HCT116 (cell line): ENCODE results near the gene PPWD1. TPM values are rescaled to one million over a fixed set of nuclear protein-coding genes. Genes with fewer than 3 reads are reported as not detected.

Experiments
- ATAC-seq: fragments of 200-7000 bp; cut with Tn5 transposase; 2 replicates; pipeline ENCODE4 v1.9.1; 2020; ENCODE audit warnings: mild to moderate bottlenecking, moderate library complexity
- BruUV-seq: library from RNA; stranded (reverse); fragments of 400-500 nt; replicated peaks from 2 replicates; lab custom pipeline; 2021; lab: Mats Ljungman, UMichigan
- CTCF ChIA-PET: fragments of 300-600 bp; sonication (Branson Sonifier 250); formaldehyde crosslinking; loops from one replicate; lab custom pipeline; 2021; ENCODE audit warnings: antibody characterized with exemption; lab: Charles Lee
- POLR2A ChIA-PET: fragments of 300-600, 350-600 bp; sonication (Branson Sonifier 250); formaldehyde crosslinking; loops from one replicate; lab custom pipeline; 2021; ENCODE audit warnings: antibody characterized with exemption; lab: Charles Lee
- RAD21 ChIA-PET, 2 experiments: fragments of 300-600 bp; sonication (Branson Sonifier 250); formaldehyde crosslinking; loops; one replicate each; lab custom pipeline; 2023; ENCODE audit warnings: low total read pairs in 2 of 2; ENCODE audit not compliant: uncharacterized antibody in 2 of 2, unreplicated experiment in 2 of 2, low non-redundant PET in 1 of 2; lab: Charles Lee
- DNase-seq: peaks from one replicate; pipeline ENCODE4 v3.0.0-alpha.2; 2010; ENCODE audit warnings: low read depth, low spot score
- H2AFZ ChIP-seq: fragments of 200-600 bp; shearing (Covaris generic), sonication (generic); 2 replicates; pipeline ENCODE4 v1.6.1; 2017; ENCODE audit warnings: low read depth, mixed run types, mixed read lengths, antibody characterized with exemption, low read length; ENCODE audit not compliant: poor library complexity, severe bottlenecking
- H3K27ac ChIP-seq: 2 replicates; pipeline ENCODE4 v1.5.1; 2012; ENCODE audit warnings: low read depth, low read length
- H3K27me3 ChIP-seq: fragments of 200-600 bp; sonication (generic); 2 replicates; pipeline ENCODE4 v1.6.1; 2016; ENCODE audit warnings: mixed run types, low read length, mixed read lengths; ENCODE audit not compliant: insufficient read depth
- H3K36me3 ChIP-seq, 2 experiments: fragments of 200-500 bp in 1 of 2; fragments of 200-600 bp in 1 of 2; sonication (Bioruptor generic) in 1 of 2; sonication (generic) in 1 of 2; 2 replicates each; pipeline versions ENCODE4 v1.5.1 to v1.6.1; 2014 to 2016; ENCODE audit warnings: low read length in 2 of 2, inconsistent platforms in 1 of 2, mixed read lengths in 1 of 2, mixed run types in 1 of 2; ENCODE audit not compliant: insufficient read depth in 2 of 2, control insufficient read depth in 1 of 2
- H3K4me1 ChIP-seq, 2 experiments: fragments of 200-600 bp in 1 of 2; sonication (generic) in 1 of 2; 2 replicates each; pipeline versions ENCODE4 v1.5.1 to v1.6.1; 2012 to 2017; ENCODE audit warnings: low read length in 2 of 2, inconsistent platforms in 1 of 2, mild to moderate bottlenecking in 1 of 2, mixed read lengths in 1 of 2, mixed run types in 1 of 2, moderate library complexity in 1 of 2; ENCODE audit not compliant: insufficient read depth in 2 of 2, control insufficient read depth in 1 of 2
- H3K4me2 ChIP-seq: fragments of 200-600 bp; sonication (generic); 2 replicates; pipeline ENCODE4 v1.6.1; 2017; ENCODE audit warnings: mixed run types, low read length, mixed read lengths
- H3K4me3 ChIP-seq, 2 experiments: fragments of 200-600 bp in 1 of 2; sonication (generic) in 1 of 2; replicated peaks in 1 of 2; 2 replicates each; pipeline ENCODE4 v1.5.1; 2011 to 2016; ENCODE audit warnings: low read length in 2 of 2, control low read depth in 1 of 2, low read depth in 1 of 2, mild to moderate bottlenecking in 1 of 2, mixed read lengths in 1 of 2, mixed run types in 1 of 2
- H3K79me2 ChIP-seq: fragments of 200-600 bp; sonication (generic); 2 replicates; pipeline ENCODE4 v1.6.1; 2017; ENCODE audit warnings: mild to moderate bottlenecking, mixed run types, low read length, moderate library complexity, mixed read lengths; ENCODE audit not compliant: insufficient read depth
- H3K9ac ChIP-seq: fragments of 200-600 bp; sonication (generic); 2 replicates; pipeline ENCODE4 v1.6.1; 2016; ENCODE audit warnings: low read length, mixed read lengths
- H3K9me2 ChIP-seq: fragments of 200-600 bp; sonication (generic), shearing (Covaris generic); 2 replicates; pipeline ENCODE4 v1.6.1; 2017; ENCODE audit warnings: mixed run types, mild to moderate bottlenecking, moderate library complexity; ENCODE audit not compliant: insufficient read depth
- H3K9me3 ChIP-seq, 2 experiments: fragments of 200-500 bp in 1 of 2; fragments of 200-600 bp in 1 of 2; sonication (Bioruptor generic) in 1 of 2; sonication (generic) in 1 of 2; 2 replicates each; pipeline ENCODE4 v1.6.1; 2014 to 2017; ENCODE audit warnings: low read length in 2 of 2, mixed read lengths in 2 of 2, inconsistent platforms in 1 of 2, low read depth in 1 of 2, mild to moderate bottlenecking in 1 of 2, mixed run types in 1 of 2, moderate library complexity in 1 of 2; ENCODE audit not compliant: control insufficient read depth in 1 of 2, insufficient read depth in 1 of 2
- H4K20me1 ChIP-seq: fragments of 200-600 bp; sonication (generic), shearing (Covaris generic); 2 replicates; pipeline ENCODE4 v1.6.1; 2017; ENCODE audit warnings: mixed run types, mild to moderate bottlenecking, moderate library complexity; ENCODE audit not compliant: insufficient read depth
- ATF3 ChIP-seq: IDR thresholded peaks from 2 replicates; pipeline ENCODE4 v1.6.1; 2012
- CBX3 ChIP-seq: IDR thresholded peaks from 2 replicates; pipeline ENCODE4 v1.6.1; 2012; ENCODE audit warnings: low read depth
- CTCF ChIP-seq, 3 experiments: fragments of 200-600 bp in 1 of 3; sonication (generic) in 1 of 3; IDR thresholded peaks in 2 of 3; conservative IDR thresholded peaks in 1 of 3; 2 replicates each; pipeline ENCODE4 v1.5.1; 2012 to 2017; ENCODE audit warnings: low read depth in 2 of 3, low read length in 2 of 3, antibody characterized with exemption in 1 of 3, borderline replicate concordance in 1 of 3, control low read depth in 1 of 3, mild to moderate bottlenecking in 1 of 3, mixed read lengths in 1 of 3, mixed run types in 1 of 3, moderate library complexity in 1 of 3; ENCODE audit not compliant: insufficient read depth in 1 of 3
- EGR1 ChIP-seq: IDR thresholded peaks from 2 replicates; pipeline ENCODE4 v1.6.1; 2012; ENCODE audit warnings: low read depth
- EZH2 ChIP-seq: fragments of 200-600 bp; sonication (generic); IDR thresholded peaks from 2 replicates; pipeline ENCODE4 v1.6.1; 2017; ENCODE audit warnings: antibody characterized with exemption, mixed run types
- FOSL1 ChIP-seq: IDR thresholded peaks from 2 replicates; pipeline ENCODE4 v1.6.1; 2012; ENCODE audit warnings: low read depth
- JUND ChIP-seq: IDR thresholded peaks from 2 replicates; pipeline ENCODE4 v1.6.1; 2012
- MAX ChIP-seq: IDR thresholded peaks from 2 replicates; pipeline ENCODE4 v1.6.1; 2012
- POLR2AphosphoS5 ChIP-seq: IDR thresholded peaks from 2 replicates; pipeline ENCODE4 v1.6.1; 2011; ENCODE audit warnings: mild to moderate bottlenecking, low read depth, low read length, moderate library complexity
- SIN3A ChIP-seq: IDR thresholded peaks from 2 replicates; pipeline ENCODE4 v1.6.1; 2012; ENCODE audit warnings: low read depth
- SRF ChIP-seq: IDR thresholded peaks from 2 replicates; pipeline ENCODE4 v1.6.1; 2012; ENCODE audit warnings: low read depth
- TCF7L2 ChIP-seq: IDR thresholded peaks from 2 replicates; pipeline ENCODE4 v1.7.0; 2011; ENCODE audit warnings: borderline replicate concordance, inconsistent platforms; ENCODE audit not compliant: insufficient read depth, insufficient read length; ENCODE audit errors: extremely low read depth
- YY1 ChIP-seq: IDR thresholded peaks from 2 replicates; pipeline ENCODE4 v1.6.1; 2011; ENCODE audit warnings: low read length, low read depth, moderate library complexity, mild to moderate bottlenecking; ENCODE audit not compliant: insufficient replicate concordance; ENCODE audit errors: extremely low read depth
- ZFX ChIP-seq: fragments of 450-650 bp; IDR thresholded peaks from 2 replicates; pipeline ENCODE4 v1.6.1; 2017
- ZNF274 ChIP-seq: fragments of 200-500 bp; sonication (Bioruptor generic); IDR thresholded peaks from 2 replicates; pipeline ENCODE4 v1.6.1; 2014; ENCODE audit warnings: mild to moderate bottlenecking, low read depth, low read length, inconsistent platforms
- intact Hi-C: fragments of 100-400 bp; cut with micrococcal nuclease; formaldehyde crosslinking; loops from 2 replicates; pipeline ENCODE4 v1.10.0; 2022
- total RNA-seq: library from RNA; stranded (reverse); gene quantifications from one replicate; pipeline ENCODE4 v1.2.1, GENCODE V29; 2021; ENCODE audit not compliant: unreplicated experiment

The PPWD1 gene
- total RNA-seq, 1 experiment from 2014 or later, result 25.5 TPM

- ChIA-PET POLR2A (interaction anchor here (1.2 kb wide), 3 partner anchors 12 to 45 kb away, joined by 3 read pairs; no protein-coding TSS in a partner anchor), CTCF (no interaction called here), RAD21 (no interaction called here)
- Histone ChIP-seq H2AFZ (peak overlapping the region; percentile 57), H3K4me3 (peak overlapping the region; percentile 87 to 96), H3K9ac (peak overlapping the region; percentile 80), H3K9me3 (no peaks in the 10 kb centered on the region), H3K27me3 (no peaks in the 10 kb centered on the region), H3K9me2 (no peaks in the 10 kb centered on the region), H3K4me2 (peak overlapping the region; percentile 82), H3K27ac (peak overlapping the region; percentile 68), H3K79me2 (peaks cover 76% of the 10 kb centered on the region), H4K20me1 (no peaks in the 10 kb centered on the region), H3K36me3 (peaks cover 0 to 1% of the 10 kb centered on the region in 2 experiments; a peak in 1 of 4 replicates), H3K4me1 (peaks cover 12 to 14% of the 10 kb centered on the region in 2 experiments; a peak in 3 of 4 replicates)
- DNase-seq, result no peak
- no peak for ATAC-seq
- no TSS peak for BruUV-seq
- TF ChIP-seq EZH2 (no peak), CTCF (IDR thresholded peaks at IDR 0.05 in 2 of 3, conservative IDR thresholded peaks at IDR 0.05 in 1 of 3; ENCODE audit: borderline replicate concordance in 1 of 3, insufficient read depth in 1 of 3, low read depth in 2 of 3, low read length in 2 of 3) (no peak), ZFX (no peak), CBX3 (no peak), SRF (no peak), SIN3A (0 out of 2 replicates have a peak, but pooled peaks have one; percentile 5)
- intact Hi-C loops, result loop anchor here (2.0 kb wide), 1 partner anchor 61 kb away; the partner anchor contains the start of genes SHLD3, TRAPPC13 and TRIM23
These were observed 681 bp downstream of the PPWD1 start for GRCh38 chr5:65563777-65564176.

- Histone ChIP-seq H3K27me3 (no peaks in the 10 kb centered on the region), H4K20me1 (no peaks in the 10 kb centered on the region), H3K9ac (no peak overlapping the region), H2AFZ (no peak overlapping the region), H3K27ac (no peak overlapping the region), H3K9me3 (no peaks in the 10 kb centered on the region), H3K4me2 (no peak overlapping the region), H3K9me2 (no peaks in the 10 kb centered on the region), H3K36me3 (peaks cover 1 to 5% of the 10 kb centered on the region in 2 experiments; a peak in 1 of 4 replicates), H3K4me3 (no peak overlapping the region), H3K4me1 (peaks cover 12 to 14% of the 10 kb centered on the region in 2 experiments; a peak in 3 of 4 replicates), H3K79me2 (peaks cover 52% of the 10 kb centered on the region)
- DNase-seq (no peak), ATAC-seq (no peak)
- BruUV-seq, result no TSS peak
- CTCF ChIA-PET, result no interaction called here
- RAD21 ChIA-PET, result no interaction called here
- intact Hi-C loops, result no loop called here
- POLR2A ChIA-PET, result no interaction called here
- TF ChIP-seq TCF7L2 (no peak), POLR2AphosphoS5 (no peak), YY1 (no peak), MAX (no peak), FOSL1 (no peak), ZFX (no peak), SRF (no peak), EGR1 (no peak), ATF3 (no peak), JUND (no peak), CBX3 (no peak), ZNF274 (no peak)
These were observed 3.4 kb downstream of the PPWD1 start for GRCh38 chr5:65566505-65566904.
